NCI-H128 (cell line): ENCODE data around the gene ARHGEF33.

Experiments
- DNase-seq: peaks from one replicate; lab custom pipeline; 2025; ENCODE audit not compliant: unreplicated experiment; lab: John Stamatoyannopoulos, UW

Gene ARHGEF33

GRCh38 chr2:38889575-38889974 lies at the start of gene ARHGEF33:
TSS of gene ARHGEF33 (plus strand) at chr2:38889875. CDS start at chr2:38919448, 29,573 bp downstream.
- no peak for DNase-seq

- no peak for DNase-seq
Measured at GRCh38 chr2:38850045-38850444, 39.6 kb upstream of the ARHGEF33 start.

GRCh38 chr2:38856165-38856564 lies 33.5 kb upstream of the ARHGEF33 start:
- no peak for DNase-seq

GRCh38 chr2:38862476-38862875 lies 27.2 kb upstream of the ARHGEF33 start:
- DNase-seq = no peak

- DNase-seq = no peak
Measured at GRCh38 chr2:38863061-38863695, 26.5 kb upstream of the ARHGEF33 start.

- no peak for DNase-seq
Measured at GRCh38 chr2:38866773-38867443, 22.8 kb upstream of the ARHGEF33 start.

- no peak for DNase-seq
Measured at GRCh38 chr2:38871432-38871831, 18.2 kb upstream of the ARHGEF33 start.

- no peak for DNase-seq
Measured at GRCh38 chr2:38873763-38874162, 15.9 kb upstream of the ARHGEF33 start.

- DNase-seq = no peak
Measured at GRCh38 chr2:38875227-38875575, 14.5 kb upstream of the ARHGEF33 start.

GRCh38 chr2:38875576-38876367 lies 13.9 kb upstream of the ARHGEF33 start, which contains the start of the genes DHX57 and MORN2:
TSS of gene DHX57 (minus strand) at chr2:38875934. CDS start at chr2:38868405, 7,529 bp downstream.
TSS of gene MORN2 (plus strand) at chr2:38875976.
- no peak for DNase-seq

- DNase-seq = no peak
Measured at GRCh38 chr2:38876407-38876806, 13.3 kb upstream of the ARHGEF33 start.

GRCh38 chr2:38886063-38886462 lies 3.6 kb upstream of the ARHGEF33 start:
- no peak for DNase-seq

- DNase-seq = no peak
Measured at GRCh38 chr2:38887347-38887746, 2.3 kb upstream of the ARHGEF33 start.

GRCh38 chr2:38887902-38888554 lies 1.6 kb upstream of the ARHGEF33 start:
- DNase-seq = no peak

- DNase-seq = no peak
Measured at GRCh38 chr2:38889045-38889444, 630 bp upstream of the ARHGEF33 start.

- DNase-seq = no peak
Measured at GRCh38 chr2:38892819-38893218, 3.1 kb downstream of the ARHGEF33 start.

- no peak for DNase-seq
Measured at GRCh38 chr2:38898256-38898655, 8.6 kb downstream of the ARHGEF33 start.

GRCh38 chr2:38900726-38901125 lies 11.1 kb downstream of the ARHGEF33 start:
- no peak for DNase-seq

GRCh38 chr2:38905251-38905650 lies 15.6 kb downstream of the ARHGEF33 start:
- no peak for DNase-seq

GRCh38 chr2:38907242-38907641 lies 17.6 kb downstream of the ARHGEF33 start:
- DNase-seq = no peak
